Left colon (tissue), 2 donors: ENCODE results near the gene GAGE13. TPM values are rescaled to one million over a fixed set of nuclear protein-coding genes. Genes with fewer than 3 reads are reported as not detected.
"Not testable (repeated sequence)": the region's sequence is repeated elsewhere in the genome, so short reads cannot be mapped to it uniquely, and the experiment has no call there.

ENCODE experiments used
- ATAC-seq: fragments of 200-7000 bp; cut with Tn5 transposase; one replicate; pipeline ENCODE4 v1.9.1; 2020; ENCODE audit warnings: mild to moderate bottlenecking, moderate library complexity
- DNase-seq, 2 donors: peaks; one replicate each; pipeline ENCODE4 v3.0.0-alpha.2; 2020
- intact Hi-C, 2 donors: fragments of 100-400 bp; cut with DNase I in 1 of 2; cut with micrococcal nuclease in 1 of 2; formaldehyde crosslinking; loops; one replicate each; pipeline versions ENCODE4 v1.11.2 to v1.14.0; 2022; cut with DNase I, micrococcal nuclease
- long read RNA-seq: library from polyadenylated mRNA; unstranded; transcript quantifications from one replicate; pipeline ENCODE4 v2.0.0, GENCODE V29; 2021
- total RNA-seq, 2 donors: library from RNA; stranded (reverse); fragmentation: NEBNext Ultra II Directional; extraction: Animal tissue kit (Norgen Biotek cat#: 25700); gene quantifications; one replicate each; pipeline ENCODE4 v1.2.1, GENCODE V29; 2021
- donor health status: DM: no; HTN: no; CAD: no.
- donor health status: DM: yes; HTN: yes; CAD: no.

The GAGE13 gene, protein sequence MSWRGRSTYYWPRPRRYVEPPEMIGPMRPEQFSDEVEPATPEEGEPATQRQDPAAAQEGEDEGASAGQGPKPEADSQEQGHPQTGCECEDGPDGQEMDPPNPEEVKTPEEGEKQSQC
- total RNA-seq, result not detected
- long read RNA-seq, result 0 reads

DNA sequence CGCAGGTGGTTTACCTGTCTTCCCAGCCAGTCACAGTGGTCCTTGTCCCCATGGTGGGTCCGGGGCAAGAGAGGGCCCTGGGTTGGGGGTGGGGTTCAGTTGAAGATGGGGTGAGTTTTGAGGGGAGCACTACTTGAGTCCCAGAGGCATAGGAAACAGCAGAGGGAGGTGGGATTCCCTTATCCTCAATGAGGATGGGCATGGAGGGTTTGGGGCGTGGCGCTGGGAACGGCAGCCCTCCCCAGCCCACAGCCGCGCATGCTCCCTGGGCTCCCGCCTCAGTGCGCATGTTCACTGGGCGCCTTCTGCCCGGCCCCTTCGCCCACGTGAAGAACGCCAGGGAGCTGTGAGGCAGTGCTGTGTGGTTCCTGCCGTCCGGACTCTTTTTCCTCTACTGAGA, at the start of gene GAGE13:
Gene GAGE13 (plus strand): TSS at position 301 of the 400 bp plus-strand sequence. CDS start 1,156 bp downstream, outside the sequence.
- DNase-seq, ATAC-seq, intact Hi-C loops: not testable (repeated sequence)

DNA sequence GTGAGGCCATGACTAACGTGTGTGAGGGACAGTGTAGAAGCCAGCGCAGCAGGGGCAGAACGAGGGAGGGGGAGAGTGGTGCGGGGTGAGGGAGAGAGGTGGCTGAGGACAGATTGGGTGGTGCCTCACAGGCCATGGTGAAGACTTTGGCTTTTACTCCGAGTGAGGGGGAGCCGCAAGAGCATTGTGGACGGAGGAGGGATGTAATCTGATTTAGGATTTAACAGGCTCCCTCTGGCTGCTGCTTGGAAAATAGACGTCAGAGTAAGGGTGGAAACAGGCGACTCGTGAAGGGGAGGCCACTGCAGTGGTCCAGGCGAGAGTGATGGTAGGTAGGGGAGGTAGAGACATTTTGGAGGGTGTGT, 48.8 kb upstream of the GAGE13 start:
- DNase-seq (no peak), ATAC-seq (peak; percentile 49)
- intact Hi-C loops, result no loop called here

DNA sequence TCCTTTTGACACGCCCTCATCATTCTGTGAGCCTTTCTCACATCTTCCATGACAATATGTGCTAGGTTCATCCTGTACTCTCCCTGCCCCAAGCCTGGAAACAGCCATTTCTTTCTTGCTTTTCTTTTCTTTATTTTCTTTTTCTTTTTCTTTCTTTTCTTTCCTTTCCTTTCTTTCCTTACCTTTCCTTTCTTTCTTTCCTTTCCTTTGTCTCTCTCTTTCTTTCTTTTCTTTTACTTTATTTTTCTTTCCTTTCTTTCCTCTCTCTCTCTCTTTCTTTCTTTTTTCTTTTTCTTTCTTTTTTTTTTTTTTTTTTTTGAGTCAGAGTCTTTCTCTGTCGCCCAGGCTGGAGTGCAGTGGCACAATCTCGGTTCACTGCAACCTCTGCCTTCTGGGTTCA, 47.2 kb upstream of the GAGE13 start:
- ATAC-seq (no peak), DNase-seq (no peak)
- intact Hi-C loops, result no loop called here

DNA sequence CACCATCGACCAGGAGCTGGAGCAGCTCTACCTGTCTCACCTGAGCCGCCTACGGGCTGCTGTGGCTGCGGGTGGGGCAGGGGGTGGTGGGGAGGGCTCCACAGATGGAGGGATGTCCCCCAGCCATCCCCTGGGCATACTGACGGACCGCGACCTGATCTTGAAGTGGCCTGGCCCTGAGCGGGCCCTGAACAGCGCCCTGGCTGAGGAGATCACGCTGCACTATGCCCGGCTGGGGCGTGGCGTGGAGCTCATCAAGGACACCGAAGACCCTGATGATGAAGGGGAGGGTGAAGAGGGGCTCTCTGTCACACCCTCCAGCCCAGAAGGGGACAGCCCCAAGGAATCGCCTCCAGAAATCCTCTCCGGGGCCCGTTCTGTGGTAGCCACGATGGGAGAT, 45.2 kb upstream of the GAGE13 start:
- intact Hi-C loops, result no loop called here
- ATAC-seq (no peak), DNase-seq (no peak)

DNA sequence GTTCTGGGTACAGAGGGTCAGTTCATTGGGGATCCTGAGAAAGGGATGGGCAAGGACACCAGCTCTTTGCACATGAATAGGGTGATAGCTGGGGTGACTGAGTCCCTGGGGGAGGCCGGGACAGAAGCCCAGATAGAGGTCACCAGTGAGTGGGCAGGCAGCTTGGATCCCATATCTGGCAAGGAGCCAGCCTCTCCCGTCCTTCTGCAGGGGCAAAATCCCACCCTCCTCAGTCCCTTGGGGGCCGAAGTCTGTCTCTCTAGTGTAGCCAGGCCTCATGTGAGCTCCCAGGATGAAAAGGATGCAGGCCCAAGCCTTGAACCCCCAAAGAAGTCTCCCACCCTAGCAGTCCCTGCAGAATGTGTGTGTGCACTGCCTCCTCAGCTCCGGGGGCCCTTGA, 44.8 kb upstream of the GAGE13 start:
- intact Hi-C loops, result no loop called here
- DNase-seq, result no peak
- ATAC-seq, result no peak

DNA sequence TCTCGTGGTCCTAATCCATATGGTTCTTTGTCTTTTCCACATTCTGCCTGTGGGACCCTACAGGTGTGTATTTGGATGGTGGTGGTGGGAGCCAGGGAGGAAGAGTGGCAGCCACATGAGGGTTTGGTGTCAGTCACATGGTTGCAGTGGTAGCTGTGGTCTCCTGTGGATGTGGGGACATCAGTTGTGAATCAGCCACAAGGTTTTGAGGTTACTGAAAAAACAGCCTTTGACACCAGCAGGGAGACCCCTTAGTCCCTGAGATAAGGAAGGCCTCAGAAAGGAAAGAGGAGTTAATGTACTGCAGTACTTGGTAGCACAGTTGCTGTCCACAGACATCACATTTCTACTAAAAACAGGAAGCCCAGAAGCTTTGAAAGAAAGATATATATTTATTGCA, 43.7 kb upstream of the GAGE13 start:
- intact Hi-C loops, result no loop called here
- ATAC-seq (no peak), DNase-seq (no peak)

DNA sequence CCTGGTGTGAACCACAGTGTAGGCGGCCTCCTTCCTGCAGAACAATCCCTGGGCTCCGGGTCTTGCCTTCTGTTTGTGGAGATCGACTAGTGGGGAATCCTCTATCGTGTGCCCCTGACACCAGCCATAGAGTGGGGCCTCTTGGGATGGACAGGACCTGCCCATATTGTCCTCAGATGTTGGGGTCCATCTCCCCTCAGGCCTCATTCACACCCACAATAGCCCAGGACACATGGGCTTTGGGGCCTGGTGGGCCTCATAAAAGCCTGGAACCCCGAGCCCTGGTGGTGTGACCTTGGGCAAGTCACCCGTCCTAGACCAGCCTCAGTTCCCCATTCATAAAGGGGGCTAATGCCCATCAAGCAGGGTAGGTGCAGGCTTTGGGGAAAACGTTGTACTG, 41.2 kb upstream of the GAGE13 start:
- no peak for ATAC-seq
- intact Hi-C loops, result no loop called here
- no peak for DNase-seq

DNA sequence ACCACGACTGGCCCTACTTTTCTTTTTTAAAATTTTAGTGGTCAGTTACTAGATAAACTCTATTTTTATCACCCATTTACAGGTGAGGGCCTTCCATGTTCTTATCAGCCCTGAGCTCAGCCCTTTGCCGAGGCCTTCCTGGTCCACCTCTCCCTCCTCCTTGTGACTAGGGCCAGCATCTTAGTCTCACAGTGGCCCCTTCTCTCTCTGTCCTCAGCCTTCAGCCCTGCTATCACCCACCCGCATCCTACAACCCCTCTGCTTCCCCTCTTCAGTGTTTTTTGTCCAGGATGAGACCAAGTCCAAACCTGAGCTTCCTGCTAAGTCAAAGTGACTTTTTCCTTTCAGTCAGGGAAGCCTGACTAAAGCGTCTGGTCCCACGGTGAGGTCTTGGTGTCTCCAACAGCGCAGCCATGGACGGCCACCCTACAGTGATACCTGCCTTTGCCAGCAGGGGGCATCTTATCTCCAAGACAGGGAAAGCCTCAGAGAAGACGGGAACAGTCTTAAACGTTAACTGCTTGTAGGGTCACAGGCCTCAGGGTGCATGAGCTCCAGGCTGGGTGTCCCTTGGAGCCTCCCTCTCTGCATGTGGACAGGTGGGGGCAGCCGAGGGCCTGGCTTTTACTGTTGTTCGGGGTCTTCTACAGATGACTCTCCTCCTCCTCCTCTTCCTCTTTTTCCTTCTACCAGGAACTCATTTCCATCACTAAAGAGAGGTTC, 39.6 kb upstream of the GAGE13 start:
- DNase-seq (peak in 1 of 2 donors; percentile 70), ATAC-seq (peak; percentile 76)
- intact Hi-C loops, result no loop called here

DNA sequence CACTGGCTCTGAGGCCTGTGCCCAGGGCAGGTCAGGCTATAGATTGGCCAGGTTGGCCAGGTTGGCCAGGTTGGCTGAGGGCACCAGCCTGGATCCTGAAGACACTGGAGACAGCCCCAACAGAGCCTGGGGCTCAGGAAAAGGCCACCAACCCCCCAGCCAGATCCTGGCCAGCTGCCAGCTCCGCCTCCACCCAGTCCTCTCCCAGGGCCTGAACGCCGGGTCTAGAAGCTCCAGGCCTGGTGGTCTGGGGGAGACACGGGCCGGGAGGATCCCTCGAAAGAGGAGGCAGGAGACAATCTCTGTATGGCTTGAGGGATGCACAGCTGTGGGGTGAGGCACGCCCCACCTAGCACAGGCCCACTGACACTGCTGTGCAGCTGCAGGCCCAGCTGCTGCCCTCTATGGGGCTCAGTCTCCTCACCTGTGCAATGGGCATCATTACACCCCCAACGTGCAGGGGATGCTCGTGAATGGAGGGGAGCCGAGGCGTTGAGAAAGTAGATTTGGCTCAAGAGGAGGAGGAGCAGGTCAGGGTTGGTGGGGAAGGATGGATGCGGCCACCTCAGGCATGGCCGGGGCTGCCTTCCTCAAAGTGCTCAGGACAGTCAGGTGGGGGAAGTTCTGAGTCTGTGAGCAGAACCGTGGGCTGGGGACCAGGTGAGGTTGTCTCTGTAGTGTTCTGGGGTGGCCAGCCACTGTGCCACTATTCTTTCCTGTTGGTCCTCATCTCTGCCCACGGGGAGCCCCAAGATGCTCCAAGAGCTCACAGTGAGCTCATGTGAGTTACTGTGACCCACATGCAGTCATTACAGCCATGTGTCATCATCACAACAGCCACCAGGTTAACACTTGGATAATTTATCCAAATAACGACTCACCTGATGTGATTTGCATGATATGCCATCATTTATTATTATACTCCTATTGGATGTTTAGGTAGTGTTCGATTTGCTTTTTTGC, 38.7 kb upstream of the GAGE13 start:
- DNase-seq (no peak), ATAC-seq (no peak)
- intact Hi-C loops, result no loop called here

DNA sequence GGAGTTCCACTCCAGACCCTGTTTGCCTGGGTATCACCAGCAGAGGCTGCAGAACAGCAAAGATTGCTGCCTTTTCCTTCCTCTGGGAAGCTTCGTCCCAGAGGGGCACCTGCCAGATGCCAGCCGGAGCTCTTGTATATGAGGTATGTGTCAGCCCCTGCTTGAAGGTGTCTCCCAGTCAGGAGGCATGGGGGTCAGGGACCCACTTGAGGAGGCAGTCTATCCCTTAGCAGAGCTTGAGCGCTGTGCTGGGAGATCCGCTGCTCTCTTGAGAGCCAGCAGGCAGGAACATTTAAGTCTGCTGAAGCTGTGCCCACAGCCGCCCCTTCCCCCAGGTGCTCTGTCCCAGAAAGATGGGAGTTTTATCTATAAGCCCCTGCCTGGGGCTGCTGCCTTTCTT, 32.1 kb upstream of the GAGE13 start:
- DNase-seq, ATAC-seq: not testable (repeated sequence)

DNA sequence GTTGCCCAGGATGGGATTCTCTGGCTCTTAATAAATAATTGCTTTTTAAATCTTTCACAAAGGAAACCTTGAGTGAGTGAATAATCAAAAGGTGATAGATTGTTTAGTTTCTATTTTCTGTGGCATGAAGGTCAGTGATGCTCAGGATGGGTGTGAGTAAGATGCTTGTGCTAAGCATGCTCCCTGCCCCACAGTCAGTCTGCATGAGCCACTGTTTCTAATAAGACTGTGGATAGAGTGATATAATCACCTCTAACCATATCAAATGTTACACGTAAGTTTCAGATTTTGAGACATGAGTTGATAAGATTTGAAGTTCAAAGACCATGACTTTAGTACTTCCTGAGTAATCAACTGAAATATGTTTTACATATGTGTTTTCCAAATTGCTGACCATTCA, 30.7 kb upstream of the GAGE13 start:
- intact Hi-C loops, result no loop called here
- no peak for ATAC-seq
- DNase-seq, result no peak

More for the DNA sequence above, 32.1 kb upstream of the GAGE13 start:
- intact Hi-C loops, result not testable (repeated sequence)

DNA sequence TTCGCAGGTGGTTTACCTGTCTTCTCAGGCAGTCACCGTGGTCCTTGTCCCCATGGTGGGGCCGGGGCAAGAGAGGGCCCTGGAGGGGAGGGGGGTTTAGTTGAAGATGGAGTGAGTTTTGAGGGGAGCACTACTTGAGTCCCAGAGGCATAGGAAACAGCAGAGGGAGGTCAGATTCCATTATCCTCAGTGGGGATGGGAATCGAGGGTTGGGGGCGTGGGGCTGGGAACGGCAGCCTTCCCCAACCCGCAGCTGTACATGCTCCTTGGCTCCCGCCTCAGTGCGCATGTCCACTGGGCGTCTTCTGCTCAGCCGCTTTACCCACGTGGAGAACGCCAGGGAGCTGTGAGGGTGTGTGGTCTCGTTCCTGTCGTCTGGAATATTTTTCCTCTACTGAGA, 28.0 kb upstream of the GAGE13 start, which contains the start of gene GAGE10:
Gene GAGE10 (plus strand): TSS at position 301 of the 400 bp plus-strand sequence. CDS start 1,214 bp downstream, outside the sequence.
- no peak for DNase-seq
- ATAC-seq, result no peak
- intact Hi-C loops, result no loop called here

DNA sequence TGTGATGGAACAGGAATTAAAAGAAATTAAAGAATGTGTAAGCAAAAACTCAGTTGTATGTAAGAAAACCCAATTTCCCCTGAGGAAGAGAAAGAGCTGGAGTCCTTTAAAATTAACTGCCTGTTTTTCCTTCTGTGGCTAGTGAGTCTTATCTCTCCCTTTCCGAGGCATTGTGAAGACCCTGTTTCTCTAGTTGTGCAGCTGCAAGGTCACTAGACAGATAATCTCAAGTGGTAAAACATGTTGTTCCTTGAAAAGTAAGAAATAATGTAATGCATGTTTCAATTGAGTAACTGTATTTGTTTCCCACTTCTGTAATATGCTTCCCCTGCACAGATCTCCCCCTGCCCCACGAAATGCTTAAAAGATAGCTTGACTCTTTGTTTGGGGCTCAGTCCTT, 23.6 kb upstream of the GAGE13 start:
- DNase-seq, intact Hi-C loops, ATAC-seq: not testable (repeated sequence)

DNA sequence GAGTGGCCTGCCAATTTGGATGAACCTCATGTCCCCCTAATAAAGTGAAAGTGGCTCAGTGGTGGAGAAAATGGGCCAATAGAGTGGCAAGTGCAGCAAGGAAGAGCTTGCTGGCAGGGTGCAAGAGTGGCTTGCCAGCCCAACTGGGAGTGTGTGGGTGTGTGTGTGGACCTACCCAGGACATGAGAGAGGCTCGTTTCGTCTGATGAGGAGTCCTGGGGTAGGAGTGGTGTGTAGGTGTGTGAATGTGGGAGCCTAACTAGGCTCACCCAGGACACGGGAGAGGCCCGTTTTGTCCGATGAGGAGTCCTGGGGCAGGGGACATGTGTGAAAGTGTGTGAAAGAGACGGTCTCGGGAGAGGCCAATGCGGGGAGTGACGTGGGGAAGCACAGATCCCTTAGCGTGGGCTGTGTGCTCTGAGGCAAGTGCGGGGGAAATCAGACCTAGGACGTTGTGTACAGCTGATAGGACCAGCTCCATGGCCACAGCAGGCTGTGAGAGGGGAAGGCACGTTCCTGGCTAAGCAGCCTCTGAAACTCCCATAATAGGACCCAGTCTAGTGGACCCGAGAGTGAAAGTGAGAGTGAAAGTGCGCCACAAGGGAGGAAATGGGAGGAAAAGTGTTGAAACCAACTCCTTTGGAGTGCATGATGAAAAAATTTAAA, 22.6 kb upstream of the GAGE13 start:
- no peak for DNase-seq
- peak; percentile 49 for ATAC-seq
- intact Hi-C loops, result no loop called here

DNA sequence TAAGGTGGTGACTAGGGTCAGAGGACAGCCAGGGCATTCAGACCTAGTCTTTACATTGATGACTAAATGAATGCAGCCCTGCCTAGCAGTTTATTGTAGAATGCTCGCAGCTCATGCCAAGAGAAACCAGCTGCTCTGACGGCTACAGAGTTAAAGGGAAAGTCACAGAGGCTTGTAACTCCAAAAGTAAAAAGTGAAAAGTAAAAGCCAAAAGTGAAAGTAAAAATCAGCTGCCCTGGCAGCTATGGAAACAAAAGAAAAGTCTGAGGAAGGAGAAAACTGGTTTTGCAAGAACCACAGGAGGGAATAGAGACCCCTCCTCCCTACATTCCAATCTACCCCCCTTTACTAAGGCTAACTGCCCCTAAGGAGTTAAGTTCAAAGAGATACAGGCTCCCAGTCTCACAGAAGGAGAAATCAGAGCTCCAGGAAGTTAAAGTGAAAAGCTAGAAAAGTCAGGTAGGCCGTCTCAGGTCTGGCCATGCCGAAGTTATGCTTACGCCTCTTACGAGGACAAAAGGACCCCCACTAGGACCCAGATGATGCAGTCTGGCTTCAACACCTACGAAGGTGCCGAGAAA, 21.9 kb upstream of the GAGE13 start:
- intact Hi-C loops, result no loop called here
- DNase-seq (peak in 1 of 2 donors; percentile 35), ATAC-seq (peak; percentile 84)

DNA sequence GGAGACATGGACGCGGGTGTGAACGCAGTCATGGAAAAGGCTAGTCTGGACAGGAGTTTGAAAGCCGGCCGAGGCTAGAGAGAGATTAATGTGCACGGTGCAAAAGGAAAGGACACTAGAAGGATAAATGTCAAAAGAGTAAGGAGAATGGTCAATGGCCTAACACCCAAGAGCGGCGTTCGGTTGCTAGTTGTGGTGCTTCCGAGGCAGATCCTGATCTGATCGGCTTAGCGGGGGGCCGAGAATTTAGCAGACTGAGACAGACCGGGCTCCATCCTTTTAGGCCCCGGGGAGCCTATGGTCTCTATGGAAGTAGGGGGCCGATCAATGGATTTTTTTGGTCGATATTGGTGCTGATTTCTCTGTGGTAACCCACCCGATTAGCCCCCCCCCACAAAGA, 21.0 kb upstream of the GAGE13 start:
- no peak for ATAC-seq
- DNase-seq, result no peak
- intact Hi-C loops, result no loop called here

DNA sequence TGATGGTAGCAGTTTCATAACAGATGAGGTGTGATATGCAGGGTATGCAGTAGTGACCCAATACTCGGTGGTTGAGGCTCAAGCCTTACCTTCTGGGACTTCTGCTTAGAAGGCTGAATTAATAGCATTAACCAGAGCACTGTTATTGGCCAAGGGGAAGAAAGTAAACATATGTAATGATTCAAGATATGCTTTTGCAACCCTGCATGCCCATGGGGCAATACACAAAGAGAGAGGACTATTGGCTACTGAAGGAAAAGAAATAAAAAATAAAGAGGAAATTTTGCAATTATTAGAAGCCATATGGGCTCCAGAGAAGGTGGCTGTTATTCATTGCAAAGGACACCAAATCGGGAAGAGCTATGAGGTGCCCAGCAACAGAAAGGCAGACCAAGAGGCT, 19.2 kb upstream of the GAGE13 start:
- no peak for ATAC-seq
- intact Hi-C loops, result no loop called here

DNA sequence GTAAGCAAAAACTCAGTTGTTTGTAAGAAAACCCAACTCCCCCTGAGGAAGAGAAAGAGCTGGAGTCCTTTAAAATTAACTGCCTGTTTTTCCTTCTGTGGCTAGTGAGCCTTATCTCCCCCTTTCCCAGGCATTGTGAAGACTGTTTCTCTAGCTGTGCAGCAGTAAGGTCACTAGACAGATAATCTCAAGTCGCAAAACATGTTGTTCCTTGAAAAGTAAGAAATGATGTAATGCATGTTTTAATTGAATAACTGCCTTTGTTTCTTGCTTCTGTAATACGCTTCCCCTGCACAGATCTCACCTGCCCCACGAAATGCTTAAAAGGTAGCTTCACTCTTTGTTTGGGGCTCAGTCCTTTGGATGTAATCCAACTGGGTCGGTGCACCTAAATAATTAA, 15.3 kb upstream of the GAGE13 start:
- no peak for DNase-seq
- no peak for ATAC-seq
- intact Hi-C loops, result no loop called here

More for the DNA sequence above, 19.2 kb upstream of the GAGE13 start:
- DNase-seq, result no peak

DNA sequence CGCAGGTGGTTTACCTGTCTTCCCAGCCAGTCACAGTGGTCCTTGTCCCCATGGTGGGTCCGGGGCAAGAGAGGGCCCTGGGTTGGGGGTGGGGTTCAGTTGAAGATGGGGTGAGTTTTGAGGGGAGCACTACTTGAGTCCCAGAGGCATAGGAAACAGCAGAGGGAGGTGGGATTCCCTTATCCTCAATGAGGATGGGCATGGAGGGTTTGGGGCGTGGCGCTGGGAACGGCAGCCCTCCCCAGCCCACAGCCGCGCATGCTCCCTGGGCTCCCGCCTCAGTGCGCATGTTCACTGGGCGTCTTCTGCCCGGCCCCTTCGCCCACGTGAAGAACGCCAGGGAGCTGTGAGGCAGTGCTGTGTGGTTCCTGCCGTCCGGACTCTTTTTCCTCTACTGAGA, 9.6 kb upstream of the GAGE13 start, which contains the start of gene GAGE12J:
Gene GAGE12J (plus strand): TSS at position 301 of the 400 bp plus-strand sequence. CDS start 1,157 bp downstream, outside the sequence.
- intact Hi-C loops, ATAC-seq, DNase-seq: not testable (repeated sequence)
